GM12801 (cell line): Measurements from ENCODE around the gene KCNA10.

Experiments used
- CTCF ChIP-seq: IDR thresholded peaks from one replicate; pipeline ENCODE4 v1.5.1; 2011; ENCODE audit warnings: control low read depth; ENCODE audit not compliant: insufficient read length; ENCODE audit errors: extremely low read depth

The KCNA10 gene

GRCh38 chr1:110545492-110545891 is 26.5 kb upstream of the KCNA10 start:
- no peak for TF ChIP-seq CTCF

GRCh38 chr1:110544753-110545152 is 25.8 kb upstream of the KCNA10 start:
- no peak for TF ChIP-seq CTCF

- TF ChIP-seq CTCF, result no peak
Measured at GRCh38 chr1:110542725-110543124, 23.8 kb upstream of the KCNA10 start.

- TF ChIP-seq CTCF, result no peak
Measured at GRCh38 chr1:110541906-110542395, 23.0 kb upstream of the KCNA10 start.

- TF ChIP-seq CTCF, result no peak
Measured at GRCh38 chr1:110540891-110541685, 22.1 kb upstream of the KCNA10 start.

GRCh38 chr1:110538921-110539320 is 19.9 kb upstream of the KCNA10 start:
- TF ChIP-seq CTCF, result no peak

- TF ChIP-seq CTCF, result no peak
Measured at GRCh38 chr1:110538075-110538474, 19.1 kb upstream of the KCNA10 start.
